CD4-positive, alpha-beta T cell treated with Interleukin-4 for 4 hours (primary cell): ENCODE results near the gene HIBCH.
"Not testable (repeated sequence)": the region's sequence is repeated elsewhere in the genome, so short reads cannot be mapped to it uniquely, and the experiment has no call there.

Source experiments
- DNase-seq: peaks from one replicate; pipeline ENCODE4 v3.0.0-alpha.2; 2020

HIBCH gene

GRCh38 chr2:190302052-190302451 is 17.6 kb downstream of the HIBCH start:
- no peak for DNase-seq

GRCh38 chr2:190301032-190301431 is 18.6 kb downstream of the HIBCH start:
- DNase-seq, result no peak

DNA sequence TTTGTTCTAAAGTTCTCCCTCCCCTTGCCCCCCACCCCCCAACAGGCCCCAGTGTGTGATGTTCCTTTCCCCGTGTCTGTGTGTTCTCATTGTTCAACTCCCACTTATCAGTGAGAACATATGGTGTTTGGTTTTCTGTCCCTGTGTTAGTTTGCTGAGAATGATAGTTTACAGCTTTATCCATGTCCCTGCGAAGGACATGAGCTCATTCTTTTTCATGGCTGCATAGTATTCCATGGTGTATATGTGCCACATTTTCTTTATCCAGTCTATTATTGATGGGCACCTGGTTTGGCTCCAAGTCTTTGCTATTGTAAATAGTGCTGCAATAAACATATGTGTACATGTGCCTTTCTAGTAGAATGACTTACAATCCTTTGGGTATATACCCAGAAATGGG is 21.7 kb downstream of the HIBCH start:
- not testable (repeated sequence) for DNase-seq

DNA sequence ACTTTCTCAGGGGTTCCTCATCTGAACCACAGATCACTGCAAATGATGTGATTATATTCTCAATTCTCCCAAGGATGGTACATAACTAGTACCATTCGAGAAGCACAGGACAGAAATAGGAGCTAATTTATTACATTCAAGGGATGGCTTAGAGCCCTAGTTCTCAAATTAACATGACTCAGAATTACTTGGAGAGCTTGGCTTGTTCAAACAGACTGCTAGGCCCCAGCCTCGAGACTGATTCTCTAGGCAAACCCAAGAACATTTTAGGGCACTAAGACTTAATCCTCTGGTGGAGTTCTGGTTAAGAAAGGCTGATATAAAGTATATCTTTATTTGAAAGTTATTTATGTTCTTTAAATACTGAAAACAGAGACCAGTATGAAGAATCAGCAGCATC is 35.8 kb downstream of the HIBCH start:
- no peak for DNase-seq

GRCh38 chr2:190280565-190281350 is 38.9 kb downstream of the HIBCH start:
- no peak for DNase-seq

GRCh38 chr2:190279256-190280134 is 40.1 kb downstream of the HIBCH start:
- DNase-seq, result not testable (repeated sequence)

DNA sequence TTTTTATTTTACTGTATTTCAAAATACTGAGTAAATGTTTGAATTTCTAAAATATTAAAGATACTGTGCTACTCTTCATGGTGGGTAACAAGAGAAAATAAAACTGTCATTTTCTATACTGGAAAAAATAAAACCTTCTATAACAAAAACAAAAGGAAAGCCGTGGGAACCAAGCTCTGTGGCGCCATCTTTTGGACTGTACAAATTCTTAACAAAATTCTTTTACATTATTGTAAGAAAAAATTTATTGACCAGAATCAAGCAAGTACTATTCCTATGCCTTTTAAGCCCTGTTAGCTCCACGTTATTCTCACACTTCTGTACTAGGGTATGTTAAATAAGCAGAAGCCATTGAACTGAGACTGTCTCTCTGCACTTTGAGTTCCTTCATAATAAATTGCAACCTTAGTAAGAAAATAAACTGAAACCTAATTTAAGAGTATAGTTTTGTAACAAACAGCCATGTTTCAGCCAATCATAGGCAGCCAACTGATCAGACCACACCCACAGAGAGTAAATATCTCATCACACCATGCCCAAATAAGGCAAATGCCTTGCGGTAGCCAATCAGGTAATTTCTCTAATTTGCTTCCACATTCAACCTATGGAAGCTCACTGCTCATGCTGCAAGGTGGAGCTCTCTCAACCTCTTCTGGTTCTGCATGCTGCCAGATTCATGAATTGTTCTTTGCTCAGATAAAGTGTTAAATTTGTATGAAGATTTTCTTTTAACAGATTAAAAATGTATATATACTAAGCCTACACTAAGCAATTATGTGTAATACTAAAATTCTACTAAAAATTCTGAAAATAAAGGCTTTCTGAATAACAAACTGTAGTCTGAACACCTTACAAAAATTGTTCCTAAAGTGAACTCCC is 42.2 kb downstream of the HIBCH start:
- DNase-seq, result peak; percentile 8

DNA sequence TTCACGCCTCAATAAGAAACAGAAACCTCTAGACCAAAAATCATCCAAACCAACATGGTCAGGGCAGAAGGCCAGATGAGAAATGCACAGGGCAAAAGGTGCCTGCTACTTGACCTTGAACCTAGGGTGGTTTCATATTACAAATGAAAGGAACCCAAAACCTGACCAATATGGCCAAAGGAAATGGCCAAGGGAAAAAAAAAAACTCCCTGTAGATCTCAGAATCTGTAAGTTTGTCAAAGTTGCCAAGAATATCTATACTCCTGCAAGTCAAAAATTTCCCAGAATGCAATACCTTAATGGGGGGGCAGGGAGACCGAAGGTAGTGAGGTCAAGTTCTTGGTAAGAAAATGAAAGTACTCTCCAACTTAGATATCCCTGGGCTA is 47.2 kb downstream of the HIBCH start:
- no peak for DNase-seq

DNA sequence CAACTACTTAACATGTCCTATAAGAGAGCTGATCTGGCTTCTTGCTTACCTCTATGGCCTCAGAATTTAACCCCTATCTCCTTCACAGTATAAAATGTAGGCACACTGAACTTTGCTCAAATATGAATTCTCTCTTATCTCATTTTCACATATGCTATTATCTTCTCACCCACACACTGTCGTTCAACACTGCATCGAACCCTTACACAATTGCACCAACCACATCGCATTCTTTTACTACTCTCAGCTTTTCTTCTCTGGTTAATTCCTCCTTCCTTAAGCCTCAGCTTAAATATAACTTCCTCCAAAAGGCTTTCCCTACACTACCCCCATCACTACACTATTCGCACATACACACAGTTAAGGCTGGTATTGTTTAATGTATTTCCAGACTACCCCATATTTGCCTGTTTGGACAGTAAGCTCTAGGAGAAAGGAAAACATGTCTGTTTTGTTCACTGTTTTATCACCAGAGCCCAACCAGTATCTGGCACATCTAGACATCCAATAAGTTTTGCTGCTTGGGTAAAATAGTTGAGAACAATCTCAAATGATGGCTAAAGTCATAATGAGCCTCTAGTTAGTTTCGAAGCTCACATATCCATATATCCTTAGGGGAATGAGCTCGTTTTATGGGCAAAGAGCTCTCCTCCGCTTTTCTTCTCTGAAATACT is 47.7 kb downstream of the HIBCH start:
- DNase-seq, result no peak

- no peak for DNase-seq
Observed at GRCh38 chr2:190270298-190270697, 49.3 kb downstream of the HIBCH start.

- DNase-seq, result not testable (repeated sequence)
Observed at GRCh38 chr2:190269699-190270098, 49.9 kb downstream of the HIBCH start.

DNA sequence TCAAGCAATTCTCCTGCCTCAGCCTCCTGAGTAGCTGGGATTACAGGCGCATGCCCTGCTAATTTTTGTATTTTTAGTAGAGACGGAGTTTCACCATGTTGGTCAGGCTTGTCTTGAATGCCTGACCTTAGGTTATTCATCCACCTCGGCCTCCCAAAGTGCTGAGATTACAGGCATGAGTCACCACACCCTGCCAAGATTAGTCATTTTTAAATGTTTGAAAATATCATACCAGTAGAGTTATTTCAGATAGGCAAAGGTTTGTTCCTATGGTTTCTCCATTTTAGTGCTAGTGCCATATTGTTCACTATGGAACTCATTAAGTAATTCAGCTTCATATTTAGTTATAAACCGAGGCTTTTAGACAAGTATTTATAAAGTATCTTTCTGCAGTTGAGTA is 52.3 kb downstream of the HIBCH start:
- no peak for DNase-seq

DNA sequence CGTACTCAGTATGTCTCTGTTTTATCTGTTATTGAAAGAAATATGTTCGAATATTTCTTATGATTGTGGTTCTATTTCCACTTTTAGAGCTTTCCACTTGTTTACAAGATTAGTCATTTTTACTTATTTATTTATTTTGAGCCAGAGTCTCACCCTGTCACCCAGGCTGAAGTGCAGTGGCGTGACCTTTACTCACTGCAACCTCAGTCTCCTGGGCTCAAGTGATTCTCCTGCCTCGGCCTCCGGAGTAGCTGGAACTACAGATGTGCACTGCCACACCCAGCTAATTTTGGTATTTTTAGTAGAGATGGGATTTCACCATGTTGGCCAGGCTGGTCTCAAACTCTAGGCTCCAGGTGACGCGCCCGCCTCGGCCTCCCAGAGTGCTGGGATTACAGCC is 53.3 kb downstream of the HIBCH start:
- DNase-seq, result no peak

DNA sequence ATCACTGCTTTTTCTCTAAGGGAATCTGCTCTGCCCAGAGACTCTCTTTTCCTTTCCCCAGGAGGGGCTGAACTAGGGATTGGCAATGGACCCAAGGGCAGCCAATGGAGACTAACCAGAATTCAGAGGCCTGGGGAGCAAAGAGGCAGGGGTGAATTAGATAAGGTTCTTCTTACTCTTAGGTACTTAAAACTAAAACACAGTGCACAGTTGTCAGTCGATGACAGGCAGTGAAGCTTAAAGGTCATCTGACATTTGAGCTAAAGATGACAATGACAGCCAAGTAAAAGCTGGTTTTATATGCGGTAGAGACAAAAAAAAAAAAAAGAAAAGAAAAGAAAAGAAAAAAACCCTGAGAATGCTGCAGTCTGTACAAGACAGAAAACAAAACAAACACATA is 57.8 kb downstream of the HIBCH start:
- DNase-seq, result no peak

- DNase-seq, result no peak
Observed at GRCh38 chr2:190256087-190256486, 63.5 kb downstream of the HIBCH start.

DNA sequence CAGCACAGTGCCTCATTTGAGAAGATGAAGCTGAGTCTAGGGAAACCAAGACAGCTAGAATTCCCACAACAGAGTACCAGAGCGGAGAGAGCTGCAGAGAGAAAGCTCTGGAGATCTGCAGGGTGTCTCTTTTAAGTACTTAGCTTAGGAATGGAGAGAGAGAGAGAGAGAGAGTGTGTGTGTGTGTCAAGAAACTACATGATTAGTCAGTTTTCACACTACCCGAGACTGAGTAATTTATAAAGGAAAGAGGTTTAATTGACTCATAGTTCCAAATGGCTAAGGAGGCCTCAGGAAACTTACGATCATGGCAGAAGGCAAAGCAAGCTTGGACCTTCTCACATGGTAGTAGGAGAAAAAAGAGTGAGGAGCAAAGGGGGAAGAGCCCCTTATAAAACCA is 64.0 kb downstream of the HIBCH start:
- no peak for DNase-seq

- no peak for DNase-seq
Observed at GRCh38 chr2:190254063-190254850, 65.4 kb downstream of the HIBCH start.

- DNase-seq, result no peak
Observed at GRCh38 chr2:190250421-190250820, 69.2 kb downstream of the HIBCH start.

DNA sequence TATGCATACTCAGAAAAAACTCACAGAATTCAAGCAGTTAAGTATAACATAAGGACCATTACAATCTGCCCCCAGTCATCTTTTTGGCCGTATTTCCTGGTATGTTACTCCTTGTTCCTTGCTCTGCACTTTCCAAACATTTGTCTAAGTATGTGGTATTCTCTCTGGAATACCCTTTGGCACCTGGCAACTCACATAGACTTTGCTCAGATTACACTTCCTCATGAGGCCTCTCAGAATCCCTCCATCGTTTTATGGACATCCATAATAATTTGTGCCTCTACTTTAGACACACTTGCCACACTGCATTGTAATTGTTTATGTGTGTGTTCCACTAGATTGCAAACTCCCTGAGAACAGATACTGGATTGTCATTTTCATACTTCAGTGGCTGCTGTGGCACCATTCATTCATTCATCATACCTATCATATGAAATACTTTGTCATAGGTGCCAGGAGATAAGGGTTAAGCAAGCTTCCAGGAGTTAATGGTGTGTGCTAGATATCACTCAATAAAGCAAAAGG is 84.0 kb downstream of the HIBCH start:
- DNase-seq, result no peak

GRCh38 chr2:190235101-190235500 is 84.5 kb downstream of the HIBCH start:
- no peak for DNase-seq

GRCh38 chr2:190223989-190224388 is 95.6 kb downstream of the HIBCH start:
- not testable (repeated sequence) for DNase-seq
